ENCODE results near the gene MYD88.
A peak's percentile ranks its signal among the peaks of the same experiment; 100 is the strongest.

The MYD88 gene

DNA sequence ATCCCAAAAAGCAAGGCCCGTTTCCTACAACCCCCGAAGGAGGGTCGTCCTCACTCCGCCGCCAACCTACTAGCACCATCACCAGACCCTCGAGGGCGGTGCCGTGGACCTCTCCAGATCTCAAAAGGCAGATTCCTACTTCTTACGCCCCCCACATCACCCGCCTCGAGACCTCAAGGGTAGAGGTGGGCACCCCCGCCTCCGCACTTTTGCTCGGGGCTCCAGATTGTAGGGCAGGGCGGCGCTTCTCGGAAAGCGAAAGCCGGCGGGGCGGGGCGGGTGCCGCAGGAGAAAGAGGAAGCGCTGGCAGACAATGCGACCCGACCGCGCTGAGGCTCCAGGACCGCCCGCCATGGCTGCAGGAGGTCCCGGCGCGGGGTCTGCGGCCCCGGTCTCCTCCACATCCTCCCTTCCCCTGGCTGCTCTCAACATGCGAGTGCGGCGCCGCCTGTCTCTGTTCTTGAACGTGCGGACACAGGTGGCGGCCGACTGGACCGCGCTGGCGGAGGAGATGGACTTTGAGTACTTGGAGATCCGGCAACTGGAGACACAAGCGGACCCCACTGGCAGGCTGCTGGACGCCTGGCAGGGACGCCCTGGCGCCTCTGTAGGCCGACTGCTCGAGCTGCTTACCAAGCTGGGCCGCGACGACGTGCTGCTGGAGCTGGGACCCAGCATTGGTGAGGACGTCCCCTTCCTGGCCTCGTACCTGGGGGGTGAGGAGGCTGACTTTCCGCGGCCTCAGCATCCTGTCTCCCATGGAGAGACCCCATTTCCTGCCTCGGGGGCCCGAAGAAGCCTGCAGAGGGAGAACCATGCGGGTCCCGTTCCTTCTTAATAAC is at the start of gene MYD88:
Gene MYD88, plus strand, starts transcription at position 313 of the 842 bp plus-strand sequence. Its CDS starts 40 bp downstream, at position 353.
- DNase-seq = peak; percentile 83

DNA sequence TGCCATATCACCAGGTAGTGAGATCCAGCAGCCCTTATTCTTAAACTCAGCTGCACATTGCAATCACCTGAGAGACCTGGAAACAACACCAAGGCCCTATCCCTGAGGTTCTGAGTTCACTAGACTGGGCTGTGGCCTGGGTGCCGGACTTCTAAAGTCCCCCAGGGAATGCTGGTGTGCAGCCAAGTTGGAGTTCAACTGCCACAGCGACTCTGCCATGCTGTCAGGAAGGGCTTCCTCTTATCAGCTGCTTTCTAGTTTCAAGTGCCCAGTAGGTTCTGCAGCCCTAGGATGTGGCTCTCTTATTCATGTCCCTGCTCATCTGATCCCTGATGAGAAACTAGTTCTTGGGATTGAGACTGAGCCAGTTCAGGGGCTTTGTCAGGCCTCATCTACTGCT is 49.3 kb upstream of the MYD88 start:
- no peak for DNase-seq

GRCh38 chr3:38090453-38090852 is 48.0 kb upstream of the MYD88 start:
- no peak for DNase-seq

GRCh38 chr3:38094999-38095398 is 43.5 kb upstream of the MYD88 start:
- no peak for DNase-seq

DNA sequence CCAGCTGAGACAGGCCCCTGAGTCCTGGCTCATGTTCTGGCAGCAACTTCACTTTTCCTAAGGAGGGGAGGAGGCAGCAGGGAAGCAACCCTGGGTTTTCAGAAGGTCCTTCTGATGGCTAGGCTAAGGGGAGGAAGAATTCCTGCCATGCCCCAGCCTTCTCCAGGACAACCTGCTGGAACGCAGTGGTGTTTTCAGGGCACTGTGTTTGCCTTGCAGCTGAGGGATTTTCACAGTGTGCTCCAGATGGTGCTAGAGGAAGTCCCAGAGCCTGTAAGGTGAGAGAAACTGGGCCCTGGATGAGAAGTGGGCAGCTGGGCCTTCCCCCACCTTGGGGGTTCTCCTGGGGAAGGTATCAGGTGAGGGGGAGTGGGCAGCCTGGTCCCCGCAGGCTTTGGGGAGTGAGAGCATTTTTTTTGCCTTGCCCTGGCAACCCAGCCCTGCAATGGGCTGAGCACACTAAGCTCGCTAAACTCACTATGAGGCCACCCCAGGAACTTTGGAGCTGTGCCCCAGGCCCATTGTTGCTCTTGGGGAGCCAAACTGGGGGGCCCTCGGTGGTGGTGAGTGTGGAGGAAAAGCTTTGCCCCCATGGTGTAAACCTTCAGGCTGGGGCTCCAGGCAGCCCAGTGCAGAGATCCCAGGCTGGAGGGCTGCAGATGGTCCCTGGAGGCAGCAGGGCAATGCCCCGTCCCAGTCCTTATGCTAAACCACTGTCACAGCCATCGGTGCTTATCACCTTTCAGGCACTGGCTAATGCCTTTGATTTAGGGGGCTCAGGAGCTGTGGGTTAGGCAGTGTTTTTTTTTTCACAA is 42.6 kb upstream of the MYD88 start:
- DNase-seq = no peak

DNA sequence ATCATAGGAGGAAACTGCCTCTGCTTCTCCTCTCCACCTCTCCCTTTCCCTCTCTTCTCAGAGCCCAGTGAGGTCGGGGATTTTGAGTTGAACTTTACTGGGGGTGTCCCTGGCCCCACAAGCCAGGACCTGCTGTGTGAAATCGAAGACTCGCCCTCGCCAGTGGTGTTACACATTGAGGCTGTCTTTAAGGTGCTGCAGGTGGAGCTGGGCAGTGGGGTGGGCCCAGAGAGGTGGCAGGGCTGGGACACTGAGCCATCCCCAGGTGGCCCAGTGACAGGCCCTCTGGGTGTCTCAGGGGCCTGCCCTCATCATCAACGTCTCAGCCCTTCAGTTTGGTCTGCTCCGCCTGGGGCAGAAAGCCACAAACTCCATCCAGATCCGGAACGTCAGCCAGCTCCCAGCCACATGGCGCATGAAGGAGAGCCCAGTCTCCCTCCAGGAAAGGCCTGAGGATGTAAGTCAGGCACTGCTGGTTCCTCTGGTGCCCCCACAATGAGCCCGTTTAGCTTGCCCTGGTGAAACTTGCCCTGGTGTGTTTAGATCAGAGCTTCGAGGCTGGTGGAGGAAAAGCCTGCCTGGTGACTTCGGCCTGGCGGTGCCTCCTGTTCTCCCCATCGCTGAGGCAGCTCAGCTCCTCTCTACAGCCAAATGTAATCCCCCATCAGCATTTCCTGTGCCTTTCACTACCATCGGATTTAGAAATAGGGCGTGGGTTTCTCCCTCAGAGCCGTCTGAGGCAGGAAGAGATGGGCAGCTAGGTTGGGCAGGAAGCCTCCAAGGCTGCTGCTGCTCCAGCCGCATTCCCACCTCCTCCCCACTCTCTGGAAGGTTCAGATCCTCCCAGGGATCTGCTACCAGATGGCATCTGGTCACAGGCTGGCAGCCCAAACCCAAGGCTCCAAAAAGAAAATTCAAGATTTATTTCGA is 40.8 kb upstream of the MYD88 start:
- DNase-seq = no peak

- DNase-seq = no peak
These were observed 40.1 kb upstream of the MYD88 start for GRCh38 chr3:38098376-38098723.

GRCh38 chr3:38099518-38099917 is 38.9 kb upstream of the MYD88 start:
- no peak for DNase-seq

DNA sequence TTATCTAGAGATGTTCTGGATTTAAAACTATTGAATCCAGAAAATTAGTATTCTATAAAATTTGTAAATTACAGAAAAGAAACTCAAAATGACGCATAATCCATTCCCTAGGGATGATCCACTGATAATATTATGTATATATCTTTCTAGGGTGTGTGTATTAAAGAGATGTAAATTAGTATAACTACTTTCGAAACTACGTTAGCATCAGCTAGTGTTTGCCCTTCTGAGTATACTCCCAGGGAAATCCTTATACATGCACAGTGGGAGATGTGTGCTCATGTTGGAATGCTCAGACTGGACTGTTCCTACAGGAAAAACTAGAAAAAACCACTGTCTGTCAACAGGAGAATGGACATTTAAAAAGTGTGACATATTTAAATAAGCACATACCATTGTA is 38.0 kb upstream of the MYD88 start:
- no peak for DNase-seq

- DNase-seq = no peak
These were observed 36.5 kb upstream of the MYD88 start for GRCh38 chr3:38101811-38102443.

DNA sequence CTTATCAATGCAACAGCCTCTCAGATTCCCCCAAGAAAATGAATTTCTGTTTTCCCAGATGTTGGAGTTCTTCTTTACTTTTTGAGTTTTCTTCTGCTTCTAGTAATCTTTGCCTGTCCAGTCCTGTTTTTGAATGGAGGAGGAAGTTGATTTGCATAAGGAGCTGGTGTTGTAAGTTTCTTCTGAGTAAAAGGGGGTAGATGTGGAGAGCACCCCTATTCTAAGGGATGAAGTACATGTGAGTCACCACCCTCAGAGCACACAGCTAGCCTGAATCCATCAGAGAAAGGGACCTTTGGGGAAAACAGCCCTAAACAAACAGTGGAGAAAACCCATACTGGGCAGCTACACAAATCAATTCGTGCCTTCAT is 36.0 kb upstream of the MYD88 start:
- no peak for DNase-seq

GRCh38 chr3:38105525-38105924 is 32.9 kb upstream of the MYD88 start:
- no peak for DNase-seq

DNA sequence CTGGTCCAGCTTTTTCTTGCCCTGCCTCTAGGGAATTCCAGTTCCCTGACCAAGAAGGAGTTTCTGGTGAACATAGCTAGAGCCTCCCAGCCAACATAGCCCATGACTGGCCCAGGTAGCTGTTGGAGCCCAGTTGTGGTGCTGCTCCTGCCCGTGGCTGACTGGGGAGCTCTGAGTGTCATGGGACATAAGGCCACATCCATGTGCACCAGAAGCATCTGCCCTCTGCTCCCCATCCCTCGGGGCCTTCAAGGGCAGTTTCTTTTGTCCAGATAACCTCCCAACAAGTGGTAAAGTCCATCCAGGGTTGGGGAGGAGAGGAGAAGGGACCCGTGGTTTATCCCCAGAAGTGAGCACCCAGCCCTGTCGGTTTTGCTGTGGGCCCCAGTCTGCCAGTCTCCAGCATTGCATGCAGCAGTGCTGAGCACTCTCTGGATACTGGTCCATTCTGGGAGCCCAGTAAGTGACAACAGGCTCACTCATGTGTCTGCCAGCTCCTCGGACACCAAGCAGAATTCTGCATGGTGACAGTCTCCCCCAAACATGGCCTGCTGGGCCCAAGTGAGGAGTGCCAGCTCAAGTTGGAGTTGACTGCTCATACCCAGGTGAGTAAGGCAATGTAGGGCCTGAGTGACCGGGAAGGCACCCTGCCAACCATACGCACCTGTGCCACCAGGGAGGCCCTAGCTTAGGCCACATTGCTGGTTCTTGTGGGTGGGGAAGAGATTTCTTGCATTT is 30.4 kb upstream of the MYD88 start:
- DNase-seq = peak; percentile 15

DNA sequence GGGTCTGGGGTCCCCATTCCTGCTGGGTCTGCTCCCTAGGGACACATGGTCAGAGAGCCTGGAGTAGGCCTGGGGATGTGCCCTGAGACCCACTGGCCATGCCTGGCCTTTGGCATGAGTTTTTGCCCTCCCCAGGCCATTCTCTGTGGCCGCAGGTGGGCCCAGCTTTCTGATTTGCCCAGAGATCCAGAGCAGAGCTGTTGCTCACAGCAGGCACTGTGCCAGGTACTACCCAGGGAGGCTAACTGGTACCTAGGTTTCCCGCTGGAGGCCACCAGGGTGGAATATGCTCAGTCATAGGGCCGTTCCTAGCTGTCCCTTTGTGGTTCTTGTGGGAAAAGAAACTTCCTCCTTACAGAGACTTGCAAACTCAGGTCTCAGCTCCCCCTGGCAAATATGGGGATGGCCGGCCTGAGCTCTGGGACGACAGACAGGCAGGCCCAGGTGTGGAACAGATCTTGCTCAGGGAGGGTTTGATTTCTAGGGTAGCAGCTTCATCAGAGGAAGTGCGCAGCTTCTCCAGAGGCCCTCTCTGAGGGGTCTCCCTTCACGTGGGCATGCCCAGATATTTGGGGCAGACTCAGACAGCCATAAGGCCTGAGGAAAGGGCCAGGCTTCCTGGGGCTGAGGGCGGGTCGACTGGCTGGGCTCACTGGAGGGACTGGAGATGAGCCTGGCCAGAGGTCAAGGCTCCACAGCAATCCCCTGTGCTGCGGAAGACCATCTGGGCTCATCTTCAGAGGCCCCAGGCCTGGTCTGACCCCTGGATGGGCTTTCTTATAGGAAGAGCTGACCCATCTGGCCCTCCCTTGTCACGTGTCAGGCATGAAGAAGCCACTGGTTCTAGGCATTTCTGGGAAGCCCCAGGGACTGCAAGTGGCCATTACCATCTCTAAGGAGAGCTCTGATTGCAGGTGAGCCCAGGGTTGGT is 29.5 kb upstream of the MYD88 start:
- DNase-seq = peak; percentile 12

DNA sequence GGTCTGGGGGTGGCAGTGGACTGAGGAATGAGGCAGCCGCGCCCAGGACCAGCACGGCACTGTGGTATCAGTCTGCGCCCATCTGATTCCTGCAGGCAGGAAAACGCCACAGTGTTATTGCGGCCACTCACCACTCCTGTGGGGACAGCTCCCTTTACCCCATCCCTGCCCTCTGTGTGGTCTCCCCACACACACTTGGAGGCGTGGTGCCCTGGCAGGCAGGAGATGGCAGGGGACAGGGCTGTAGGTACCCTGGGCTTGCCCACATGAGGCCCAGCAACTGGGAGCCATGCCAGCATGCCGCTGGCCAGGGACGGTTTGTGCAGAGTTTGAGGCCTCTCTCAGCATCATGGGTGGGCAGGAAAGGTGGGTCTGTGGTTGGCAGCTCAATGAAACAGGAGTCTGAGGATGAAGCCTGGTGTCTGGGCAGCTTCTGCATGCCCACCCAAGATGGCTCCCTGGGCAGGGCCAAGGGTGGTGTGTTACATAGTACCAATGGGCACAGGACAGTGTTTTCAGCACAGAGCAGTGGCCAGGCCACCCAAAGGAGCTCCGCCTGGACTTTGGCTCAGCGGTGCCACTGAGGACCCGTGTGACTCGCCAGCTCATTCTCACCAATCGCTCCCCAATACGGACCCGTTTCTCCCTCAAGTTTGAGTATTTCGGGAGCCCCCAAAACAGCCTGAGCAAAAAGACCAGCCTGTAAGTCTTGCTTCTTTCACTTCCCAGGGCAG is 28.7 kb upstream of the MYD88 start:
- DNase-seq = peak; percentile 10

DNA sequence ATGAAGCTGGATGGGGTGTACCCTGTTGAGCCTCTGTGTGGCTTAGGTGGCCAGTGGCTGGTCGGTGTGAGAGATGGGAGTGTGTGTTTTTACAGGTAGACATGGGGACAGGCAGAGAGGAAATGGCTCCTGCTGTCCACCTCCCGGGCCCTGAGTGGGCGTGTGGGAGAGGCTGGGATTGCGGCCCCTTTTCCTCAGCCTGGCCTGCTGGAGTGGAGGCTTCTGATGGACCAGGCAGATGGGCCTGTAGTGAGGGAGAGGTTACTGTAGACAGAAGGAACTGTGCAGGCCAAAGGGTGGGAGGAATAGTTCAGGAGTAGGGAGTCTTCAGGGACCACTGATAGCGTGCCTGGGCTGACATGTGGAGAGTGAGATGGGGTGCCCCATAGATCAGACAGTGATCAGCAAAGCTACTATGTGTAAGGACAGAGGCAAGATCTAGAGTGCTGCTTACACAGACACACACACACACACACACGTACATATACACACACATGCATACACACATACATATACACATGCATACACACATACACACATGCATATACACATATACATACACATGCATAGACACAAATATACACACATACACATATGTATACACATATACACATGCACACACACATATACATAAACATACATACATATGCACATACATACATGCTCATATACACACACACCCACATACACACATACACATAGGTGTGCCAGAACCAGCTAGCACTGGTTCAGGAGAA is 28.0 kb upstream of the MYD88 start:
- no peak for DNase-seq

DNA sequence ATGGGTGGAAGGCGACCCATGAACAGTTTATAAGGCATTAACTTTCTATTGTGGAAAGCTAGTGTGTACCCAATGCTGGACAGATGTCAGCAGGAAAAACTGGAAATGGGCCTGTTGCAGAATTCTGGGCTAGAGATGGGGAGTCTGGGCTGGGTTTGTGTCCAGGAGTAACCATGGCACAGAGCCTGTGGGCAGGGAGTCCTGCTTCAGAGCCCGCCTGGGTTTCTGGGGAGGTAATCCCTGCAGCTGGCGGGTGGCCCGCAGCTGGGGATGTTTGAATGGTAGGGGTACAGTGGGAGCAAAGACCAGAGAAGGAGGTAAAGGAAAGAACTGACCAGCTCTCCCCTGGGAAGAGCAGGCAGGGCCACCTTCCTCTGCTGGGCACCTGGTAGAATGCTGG is 27.3 kb upstream of the MYD88 start:
- peak; percentile 2 for DNase-seq

DNA sequence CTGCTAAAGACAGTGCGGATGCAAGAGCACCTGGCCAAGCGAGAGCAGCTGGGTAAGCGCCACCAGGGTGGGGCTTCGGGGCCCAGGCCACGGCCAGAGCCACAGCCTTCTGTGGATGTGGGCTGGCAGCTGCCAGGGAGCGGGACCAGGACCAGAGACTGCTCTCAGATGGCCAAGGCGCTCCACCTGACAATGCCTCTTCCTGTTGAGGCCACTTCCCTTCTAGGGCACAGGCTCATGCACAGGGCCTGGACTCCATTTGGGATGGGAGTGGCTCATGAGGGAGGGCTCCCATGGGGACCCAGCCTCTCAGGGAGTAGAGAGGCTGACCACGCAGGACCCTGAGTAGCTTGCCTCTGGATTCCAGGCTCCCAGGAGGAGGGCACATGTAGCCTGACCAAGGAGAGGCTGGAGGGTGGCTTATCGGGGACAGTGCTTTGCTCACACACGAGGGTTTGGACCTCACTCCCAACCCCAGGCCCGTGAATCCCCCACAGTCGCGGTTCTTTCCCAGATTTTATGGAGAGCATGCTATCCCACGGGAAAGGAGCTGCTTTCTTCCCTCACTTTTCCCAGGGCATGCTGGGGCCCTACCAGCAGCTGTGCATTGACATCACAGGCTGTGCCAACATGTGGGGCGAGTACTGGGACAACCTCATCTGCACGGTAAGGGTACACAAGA is 26.6 kb upstream of the MYD88 start:
- DNase-seq = peak; percentile 14

- DNase-seq = no peak
These were observed 26.1 kb upstream of the MYD88 start for GRCh38 chr3:38112378-38112761.
